ENCODE measurements around the gene EXO1.

- TF ChIP-seq POLR2A (IDR thresholded peaks at IDR 0.05) (no peak), CTCF (IDR thresholded peaks at IDR 0.05) (no peak)
Observed at GRCh38 chr1:241927321-241927720, 79.3 kb downstream of the EXO1 start.

Measured in thyroid gland (tissue), 4 donors.